Measurements from ENCODE around the gene ANKLE2.
"Not testable (repeated sequence)": the region's sequence is repeated elsewhere in the genome, so short reads cannot be mapped to it uniquely, and the experiment has no call there.

The ANKLE2 gene

DNA sequence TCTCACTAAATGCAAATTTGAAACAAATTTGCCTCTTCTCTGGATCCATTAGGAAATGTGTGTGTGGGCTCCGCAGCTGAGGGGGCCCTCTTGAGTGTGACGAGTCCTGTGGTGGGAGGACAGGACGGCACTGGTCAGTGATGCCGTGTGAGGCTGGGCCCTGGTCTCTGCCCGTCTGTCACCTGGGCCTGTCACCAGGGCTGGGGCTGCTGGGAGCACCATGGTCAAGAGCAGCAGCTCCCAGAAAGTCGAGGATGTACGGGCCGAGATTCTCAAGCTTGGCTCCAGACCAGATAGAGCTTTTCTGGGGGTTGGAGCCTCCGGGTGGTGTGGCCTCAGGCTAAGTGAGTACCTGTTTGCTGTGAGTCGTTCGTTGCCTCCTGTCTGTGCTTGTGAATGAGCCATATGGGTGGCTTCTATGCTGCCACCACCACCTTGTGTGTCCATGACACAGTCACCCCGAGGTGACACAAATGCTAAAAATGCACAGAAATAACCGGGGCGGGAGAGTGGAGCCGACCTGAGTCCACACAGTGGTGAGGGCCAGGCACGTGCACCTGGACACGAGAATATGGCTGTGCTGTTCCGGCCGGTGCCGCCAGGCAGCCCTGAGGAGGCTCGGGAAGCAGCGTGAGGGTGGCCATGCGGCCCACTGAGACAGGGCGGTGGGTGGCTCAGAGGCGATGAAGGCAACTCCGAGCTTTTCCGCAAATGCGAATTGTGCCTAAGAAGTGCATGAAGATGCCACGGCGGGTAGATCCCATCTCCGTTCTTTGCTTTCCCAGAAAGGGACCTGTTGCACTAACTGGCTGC lies 42.3 kb downstream of the ANKLE2 start:
- no peak for DNase-seq (ENCODE audit: low spot score)

- no peak for DNase-seq (ENCODE audit: low spot score)
Measured at GRCh38 chr12:132718644-132719043, 43.0 kb downstream of the ANKLE2 start.

- no peak for DNase-seq (ENCODE audit: low spot score)
Measured at GRCh38 chr12:132717531-132718387, 43.9 kb downstream of the ANKLE2 start.

DNA sequence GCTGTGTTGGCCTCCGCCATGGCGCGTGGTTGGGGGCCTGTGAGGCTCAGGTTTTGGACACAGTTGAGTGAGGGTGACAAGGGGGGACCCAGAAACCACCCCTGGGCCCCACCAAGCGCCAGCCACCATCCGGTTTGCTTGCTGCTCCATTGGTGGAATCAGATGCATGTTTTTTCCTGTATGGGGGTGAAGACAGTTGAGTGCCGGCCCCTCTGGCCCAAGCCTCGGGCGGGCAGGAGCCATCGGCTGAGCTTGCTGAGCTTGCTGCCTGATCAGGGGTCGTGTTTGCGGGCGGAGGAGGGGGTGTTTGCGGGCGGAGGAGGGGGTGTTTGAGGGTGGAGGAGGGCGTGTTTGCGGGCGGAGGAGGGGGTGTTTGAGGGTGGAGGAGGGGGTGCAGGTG lies 44.6 kb downstream of the ANKLE2 start:
- DNase-seq (ENCODE audit: low spot score), result no peak

- no peak for DNase-seq (ENCODE audit: low spot score)
Measured at GRCh38 chr12:132716356-132716755, 45.3 kb downstream of the ANKLE2 start.

- DNase-seq (ENCODE audit: low spot score), result no peak
Measured at GRCh38 chr12:132715874-132716273, 45.8 kb downstream of the ANKLE2 start.

- DNase-seq (ENCODE audit: low spot score), result no peak
Measured at GRCh38 chr12:132713123-132713522, 48.5 kb downstream of the ANKLE2 start.

- no peak for DNase-seq (ENCODE audit: low spot score)
Measured at GRCh38 chr12:132711080-132711843, 50.4 kb downstream of the ANKLE2 start.

DNA sequence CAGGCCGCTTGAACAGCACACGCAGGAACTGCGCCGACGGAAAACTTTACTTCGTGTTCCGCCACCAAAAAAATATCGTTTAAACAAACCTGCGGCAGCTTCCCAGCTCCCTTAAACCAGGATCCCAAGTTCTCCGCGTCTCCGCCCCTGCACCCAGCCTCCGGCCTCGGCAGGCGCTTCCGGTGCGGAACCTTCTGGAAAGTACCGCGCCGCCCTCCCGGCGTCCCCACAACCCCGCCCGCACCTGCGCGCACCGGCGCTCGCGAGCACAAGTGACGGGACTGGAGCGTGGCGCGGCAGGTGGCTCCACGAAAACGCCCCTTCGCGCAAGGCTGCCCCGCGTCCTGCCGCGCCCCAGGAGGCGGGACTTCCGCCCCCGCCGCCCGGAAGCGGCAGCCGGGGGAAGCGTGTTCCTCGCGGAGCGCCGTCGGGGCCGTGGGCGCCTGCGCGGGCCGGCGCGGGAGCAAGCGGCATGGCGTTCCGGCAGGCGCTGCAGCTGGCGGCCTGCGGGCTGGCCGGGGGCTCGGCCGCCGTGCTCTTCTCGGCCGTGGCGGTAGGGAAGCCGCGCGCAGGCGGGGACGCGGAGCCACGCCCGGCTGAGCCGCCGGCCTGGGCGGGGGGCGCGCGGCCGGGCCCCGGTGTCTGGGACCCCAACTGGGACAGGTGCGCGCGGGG lies 51.1 kb downstream of the ANKLE2 start, which contains the start of gene PGAM5:
PGAM5 (plus strand) TSS at position 438 of the 675 bp plus-strand sequence; CDS start at position 473, 35 bp downstream.
- DNase-seq (ENCODE audit: low spot score), result peak; percentile 91

- no peak for DNase-seq (ENCODE audit: low spot score)
Measured at GRCh38 chr12:132710043-132710404, 51.6 kb downstream of the ANKLE2 start.

DNA sequence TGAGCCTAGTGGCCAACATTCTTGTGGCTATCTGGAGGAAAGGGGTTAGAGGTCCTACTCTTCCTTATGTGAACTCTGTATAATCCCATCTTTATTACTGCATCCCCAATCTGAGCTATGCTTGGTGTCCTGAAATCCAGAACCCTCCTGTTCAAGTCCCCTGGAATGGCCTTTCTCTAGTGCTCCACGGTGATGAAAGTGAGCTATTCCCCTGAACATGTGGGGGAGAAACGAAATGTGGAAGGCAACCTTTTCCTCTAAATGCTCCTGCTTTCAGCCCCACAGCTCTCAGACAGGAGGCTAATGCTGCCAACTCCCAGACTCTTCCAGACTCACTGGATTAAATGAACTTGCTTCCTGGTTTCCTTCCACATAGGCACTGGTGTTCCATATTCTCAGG lies 53.5 kb downstream of the ANKLE2 start:
- no peak for DNase-seq (ENCODE audit: low spot score)

DNA sequence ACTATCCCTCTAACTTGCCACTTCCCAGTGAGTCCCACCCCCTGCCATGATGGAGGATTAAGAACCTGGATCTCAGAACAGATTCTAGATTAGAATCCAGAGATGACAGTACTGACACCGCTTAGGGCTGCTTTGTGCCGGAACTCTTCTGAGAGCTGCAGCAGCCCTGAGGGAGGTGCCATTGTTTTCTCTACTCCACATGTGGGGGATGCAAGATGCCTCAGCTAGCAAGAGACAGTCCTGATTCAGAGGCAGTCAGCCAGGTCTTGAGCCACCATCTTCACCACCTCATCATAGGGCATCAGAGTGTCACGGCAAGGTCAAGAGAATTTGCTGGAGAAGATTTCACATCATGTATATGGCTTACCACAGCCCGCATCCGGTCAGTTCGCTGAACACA lies 54.4 kb downstream of the ANKLE2 start:
- no peak for DNase-seq (ENCODE audit: low spot score)

DNA sequence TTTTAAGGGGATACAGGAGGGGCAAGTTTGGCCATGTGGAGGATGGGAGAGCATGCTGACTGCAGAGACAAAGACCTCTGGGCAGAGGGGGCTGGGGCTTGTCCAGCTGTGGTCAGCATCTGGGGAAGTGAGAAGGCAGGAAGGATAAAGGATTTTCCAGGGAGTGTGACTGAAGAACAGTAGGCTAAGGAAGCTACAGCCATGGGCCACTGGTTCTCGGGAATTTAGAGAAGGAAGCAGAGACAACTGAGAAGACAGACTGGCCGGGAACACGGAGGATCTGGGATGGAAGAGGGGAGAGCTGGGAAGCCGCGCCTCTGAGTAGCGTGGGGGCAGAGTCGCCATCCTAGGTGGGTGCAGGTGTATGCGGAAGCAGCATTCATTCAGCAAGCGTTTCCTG lies 58.0 kb downstream of the ANKLE2 start:
- no peak for DNase-seq (ENCODE audit: low spot score)

GRCh38 chr12:132702640-132703039 lies 59.0 kb downstream of the ANKLE2 start:
- DNase-seq (ENCODE audit: low spot score), result no peak

GRCh38 chr12:132700212-132700822 lies 61.3 kb downstream of the ANKLE2 start:
- no peak for DNase-seq (ENCODE audit: low spot score)

DNA sequence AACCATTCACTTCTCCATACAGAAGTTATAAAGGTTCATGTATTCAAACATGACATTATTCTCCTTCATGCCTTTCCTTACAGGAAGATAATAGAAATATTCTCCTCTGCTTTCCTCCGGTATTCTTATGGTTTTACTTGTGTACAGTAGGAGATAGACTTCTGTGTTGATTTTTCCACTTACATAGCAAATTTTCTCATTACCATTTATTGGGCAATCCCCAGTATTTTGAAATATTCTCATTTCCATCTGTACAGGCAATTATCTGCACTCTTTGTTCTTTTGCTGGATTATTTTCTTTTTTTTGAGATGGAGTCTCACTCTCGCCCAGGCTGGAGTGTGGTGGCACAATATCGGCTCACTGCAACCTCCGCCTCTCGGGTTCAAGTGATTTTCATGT lies 63.3 kb downstream of the ANKLE2 start:
- no peak for DNase-seq (ENCODE audit: low spot score)

- DNase-seq (ENCODE audit: low spot score), result no peak
Measured at GRCh38 chr12:132695431-132695830, 66.2 kb downstream of the ANKLE2 start.

- DNase-seq (ENCODE audit: low spot score), result not testable (repeated sequence)
Measured at GRCh38 chr12:132694888-132695287, 66.7 kb downstream of the ANKLE2 start.

DNA sequence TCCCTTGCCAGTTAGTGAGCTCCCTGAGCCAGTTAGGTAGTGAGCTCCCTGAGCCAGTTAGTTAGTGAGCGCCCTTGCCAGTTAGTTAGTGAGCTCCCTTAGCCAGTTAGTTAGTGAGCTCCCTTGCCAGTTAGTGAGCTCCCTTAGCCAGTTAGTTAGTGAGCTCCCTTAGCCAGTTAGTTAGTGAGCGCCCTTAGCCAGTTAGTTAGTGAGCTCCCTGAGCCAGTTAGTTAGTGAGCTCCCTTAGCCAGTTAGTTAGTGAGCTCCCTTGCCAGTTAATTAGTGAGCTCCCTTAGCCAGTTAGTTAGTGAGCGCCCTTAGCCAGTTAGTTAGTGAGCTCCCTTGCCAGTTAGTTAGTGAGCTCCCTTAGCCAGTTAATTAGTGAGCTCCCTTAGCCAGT lies 69.6 kb downstream of the ANKLE2 start:
- not testable (repeated sequence) for DNase-seq (ENCODE audit: low spot score)

DNA sequence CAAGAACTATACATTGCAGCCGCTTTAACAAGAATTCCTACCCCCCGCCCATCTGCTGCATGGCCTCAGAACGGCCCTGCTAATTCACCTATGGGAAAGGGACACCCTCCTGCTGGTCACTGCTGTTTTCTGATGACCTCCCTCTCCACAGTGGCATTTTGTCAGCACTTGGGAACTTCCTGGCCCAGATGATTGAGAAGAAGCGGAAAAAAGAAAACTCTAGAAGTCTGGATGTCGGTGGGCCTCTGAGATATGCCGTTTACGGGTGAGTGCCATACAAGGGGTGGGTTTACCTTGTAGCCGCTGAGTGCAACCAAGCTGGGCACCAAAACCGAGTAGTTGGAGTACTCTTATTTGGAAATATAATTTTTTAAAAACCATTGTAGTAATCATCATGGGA lies 71.5 kb downstream of the ANKLE2 start:
- DNase-seq (ENCODE audit: low spot score), result no peak

DNA sequence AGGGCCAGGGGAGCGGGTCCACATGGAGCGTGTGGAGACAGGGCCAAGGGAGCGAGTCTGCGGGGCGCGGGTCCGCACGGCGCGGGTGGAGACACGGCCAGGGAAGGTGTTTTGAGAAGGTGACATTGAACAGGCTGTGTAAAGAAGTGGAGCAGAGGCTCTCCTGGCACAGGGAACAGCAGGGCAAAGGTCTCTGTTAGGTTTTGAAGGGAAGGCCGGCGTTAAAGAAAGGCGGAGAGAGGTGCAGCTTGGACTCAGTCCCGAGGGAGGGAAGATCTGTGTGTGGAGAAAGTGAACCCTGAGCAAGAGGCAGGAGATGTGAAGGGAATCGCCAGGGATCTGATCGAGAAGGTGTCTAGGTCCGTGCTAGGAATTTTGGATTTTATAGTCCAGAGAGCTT lies 72.4 kb downstream of the ANKLE2 start:
- no peak for DNase-seq (ENCODE audit: low spot score)

All from iPS-NIHi11 (cell line).